IPS DF 4.7 (cell line): Measurements from ENCODE around the gene LDLR.
"Not testable (repeated sequence)": the region's sequence is repeated elsewhere in the genome, so short reads cannot be mapped to it uniquely, and the experiment has no call there.

Experiments
- DNase-seq: peaks from one replicate; pipeline ENCODE4 v3.0.0-alpha.2; 2013; ENCODE audit warnings: low spot score; ENCODE audit errors: extremely low read depth

Gene LDLR

GRCh38 chr19:11070123-11070522 lies 19.1 kb upstream of the LDLR start:
- no peak for DNase-seq

- DNase-seq: no peak
Measured at GRCh38 chr19:11073568-11073967, 15.7 kb upstream of the LDLR start.

GRCh38 chr19:11076792-11077191 lies 12.5 kb upstream of the LDLR start:
- not testable (repeated sequence) for DNase-seq

- DNase-seq: no peak
Measured at GRCh38 chr19:11078893-11079292, 10.4 kb upstream of the LDLR start.

GRCh38 chr19:11079999-11080398 lies 9.3 kb upstream of the LDLR start:
- DNase-seq: no peak

GRCh38 chr19:11087870-11088505 lies 1.3 kb upstream of the LDLR start:
- DNase-seq: no peak

GRCh38 chr19:11088506-11089253 lies 583 bp upstream of the LDLR start:
- no peak for DNase-seq

- not testable (repeated sequence) for DNase-seq
Measured at GRCh38 chr19:11090014-11090263, 676 bp downstream of the LDLR start.

- peak; percentile 58 for DNase-seq
Measured at GRCh38 chr19:11090264-11090996, 1.2 kb downstream of the LDLR start.

GRCh38 chr19:11090997-11091702 lies 1.9 kb downstream of the LDLR start:
- no peak for DNase-seq

GRCh38 chr19:11091703-11092153 lies 2.5 kb downstream of the LDLR start:
- no peak for DNase-seq

GRCh38 chr19:11092181-11092538 lies 2.9 kb downstream of the LDLR start:
- DNase-seq: no peak

- no peak for DNase-seq
Measured at GRCh38 chr19:11093689-11094238, 4.5 kb downstream of the LDLR start.

GRCh38 chr19:11094520-11094894 lies 5.2 kb downstream of the LDLR start:
- DNase-seq: no peak

- DNase-seq: no peak
Measured at GRCh38 chr19:11096210-11096841, 7.1 kb downstream of the LDLR start.

- DNase-seq: not testable (repeated sequence)
Measured at GRCh38 chr19:11097367-11097766, 8.1 kb downstream of the LDLR start.

GRCh38 chr19:11098327-11098726 lies 9.1 kb downstream of the LDLR start:
- no peak for DNase-seq

GRCh38 chr19:11098861-11099260 lies 9.6 kb downstream of the LDLR start:
- DNase-seq: no peak

GRCh38 chr19:11100049-11100448 lies 10.8 kb downstream of the LDLR start:
- no peak for DNase-seq

GRCh38 chr19:11101057-11101456 lies 11.8 kb downstream of the LDLR start:
- no peak for DNase-seq

- no peak for DNase-seq
Measured at GRCh38 chr19:11102944-11103343, 13.7 kb downstream of the LDLR start.
